ENCODE data around the gene SLC46A1. TPM values are rescaled to one million over a fixed set of nuclear protein-coding genes. Genes with fewer than 3 reads are reported as not detected.

The SLC46A1 gene
- total and polyA plus RNA-seq, 2 of the 13 experiments (the other 11 are each of a cell fraction or from before 2014, with no cell fraction given), result 19.6 to 22.6 TPM

- TF ChIP-seq ZNF687 (CRISPR knock-in tag; IDR thresholded peaks at IDR 0.05) (no peak), GPN1 (CRISPR knock-in tag; IDR thresholded peaks at IDR 0.05; ENCODE audit: borderline replicate concordance) (no peak), SMAD3 (CRISPR knock-in tag; IDR thresholded peaks at IDR 0.05) (no peak), ZNF274 (CRISPR knock-in tag; IDR thresholded peaks at IDR 0.05) (no peak), PAXIP1 (CRISPR knock-in tag; conservative IDR thresholded peaks at IDR 0.05) (no peak), AGO1 (IDR thresholded peaks at IDR 0.05; ENCODE audit: low read depth, low read length, poor library complexity, severe bottlenecking) (no peak), ZNF773 (CRISPR knock-in tag; IDR thresholded peaks at IDR 0.05; ENCODE audit: borderline replicate concordance) (no peak), PAX8 (CRISPR knock-in tag; IDR thresholded peaks at IDR 0.05; ENCODE audit: borderline replicate concordance) (no peak), CSRNP2 (CRISPR knock-in tag; conservative IDR thresholded peaks at IDR 0.05; ENCODE audit: low read depth) (no peak), NR3C1 (CRISPR knock-in tag; IDR thresholded peaks at IDR 0.05) (no peak), SIX1 (CRISPR knock-in tag; IDR thresholded peaks at IDR 0.05; ENCODE audit: borderline replicate concordance) (no peak), SMC3 (IDR thresholded peaks at IDR 0.05; ENCODE audit: low read length) (no peak), SP140L (CRISPR knock-in tag; IDR thresholded peaks at IDR 0.05; ENCODE audit: borderline replicate concordance) (no peak), CBX5 (CRISPR knock-in tag; IDR thresholded peaks at IDR 0.05; ENCODE audit: borderline replicate concordance) (peak; percentile 61; the same call in 1 of the 2 replicates), ZNF263 (CRISPR knock-in tag; IDR thresholded peaks at IDR 0.05) (peak; percentile 48; the same call in 1 of the 2 replicates), HOXD1 (CRISPR knock-in tag; IDR thresholded peaks at IDR 0.05) (no peak), ZNF432 (CRISPR knock-in tag; IDR thresholded peaks at IDR 0.05; ENCODE audit: borderline replicate concordance) (no peak), EZH2 (conservative IDR thresholded peaks at IDR 0.05; ENCODE audit: low read depth, low read length) (no peak), ZNF772 (CRISPR knock-in tag; IDR thresholded peaks at IDR 0.05) (no peak), ZNF616 (CRISPR knock-in tag; IDR thresholded peaks at IDR 0.05; ENCODE audit: low read depth) (no peak)
Measured at GRCh38 chr17:28379814-28380801, 25.9 kb downstream of the SLC46A1 start (continued).
